Measurements from ENCODE around the gene MDM2. TPM values are rescaled to one million over a fixed set of nuclear protein-coding genes. Genes with fewer than 3 reads are reported as not detected.

The MDM2 gene
- total and polyA plus RNA-seq, 9 of the 15 experiments (the other 6 are each of a cell fraction or from before 2014, with no cell fraction given): 13.6 to 100 (median 49.0) TPM

- TF ChIP-seq BACH1 (tag; IDR thresholded peaks at IDR 0.05) (no peak), ZNF444 (CRISPR knock-in tag; IDR thresholded peaks at IDR 0.05) (no peak), DACH1 (IDR thresholded peaks at IDR 0.05; ENCODE audit: partially characterized antibody) (peak; percentile 92), POLR2A (conservative IDR thresholded peaks at IDR 0.05) (peak; percentile 89), ZNF212 (CRISPR knock-in tag; IDR thresholded peaks at IDR 0.05) (no peak), RBM39 (optimal IDR thresholded peaks at IDR 0.05; ENCODE audit: low read depth, low read length) (no peak), ZNF253 (CRISPR knock-in tag; conservative IDR thresholded peaks at IDR 0.05) (no peak), EHMT2 (IDR thresholded peaks at IDR 0.05) (no peak), TEAD2 (tag; IDR thresholded peaks at IDR 0.05) (no peak)
These were observed at the start of gene MDM2 (continued) for GRCh38 chr12:68807576-68808387.

DNA sequence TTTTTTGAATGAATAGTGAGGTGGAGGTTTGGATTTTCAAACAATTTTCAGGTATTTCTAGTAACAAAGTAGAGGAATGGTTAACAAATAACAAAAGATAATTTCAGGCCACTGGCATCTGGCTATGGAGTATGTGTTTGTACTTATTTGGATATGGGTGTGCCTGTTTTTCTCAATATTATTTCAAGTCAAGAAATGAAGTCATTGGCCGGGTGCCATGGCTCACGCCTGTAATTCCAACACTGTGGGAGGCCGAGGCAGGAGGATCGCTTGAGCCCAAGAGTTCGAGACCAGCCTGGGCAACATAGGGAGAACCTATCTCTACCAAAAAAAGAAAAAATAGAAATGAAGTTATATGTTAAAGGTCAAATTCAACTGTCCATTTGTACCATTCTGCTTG is 48.1 kb upstream of the MDM2 start:
- Histone ChIP-seq H3K79me2 (ENCODE audit: control insufficient read depth, insufficient read depth, low read length) (no peaks in the 10 kb centered on the region), H3K27me3 (ENCODE audit: control insufficient read depth in 2 of 2, insufficient read depth in 2 of 2, low read length in 2 of 2) (no peaks in the 10 kb centered on the region), H3K9me1 (ENCODE audit: control insufficient read depth, insufficient read depth, low read length) (no peaks in the 10 kb centered on the region), H3K4me1 (replicated peaks in 1 of 2; ENCODE audit: control insufficient read depth in 2 of 2, insufficient read depth in 2 of 2, low read length in 2 of 2) (no peaks in the 10 kb centered on the region), H3K4me3 (no peak overlapping the region), H3K4me2 (ENCODE audit: insufficient read depth, low read length) (no peak overlapping the region), H3K27ac (ENCODE audit: extremely low read depth, low read depth, low read length) (no peak overlapping the region), H3K9me3 (replicated peaks; ENCODE audit: control insufficient read depth, insufficient read depth, low read depth, low read length) (no peaks in the 10 kb centered on the region; the same call in 1 of the 2 replicates), H4K20me1 (replicated peaks; ENCODE audit: control insufficient read depth, insufficient read depth, low read length) (no peaks in the 10 kb centered on the region), H3K36me3 (ENCODE audit: control insufficient read depth, insufficient read depth, low read length) (peaks cover 33% of the 10 kb centered on the region), H3K9ac (ENCODE audit: insufficient read depth in 1 of 2, low read depth in 2 of 2, low read length in 2 of 2) (no peak overlapping the region), H2AFZ (ENCODE audit: low read depth, low read length) (no peak overlapping the region)
- no peak for TF ChIP-seq HNRNPL (IDR thresholded peaks at IDR 0.05; ENCODE audit: low read depth, low read length)
- TF ChIP-seq ZNF347 (CRISPR knock-in tag; IDR thresholded peaks at IDR 0.05; ENCODE audit: low read depth): no peak
- TF ChIP-seq RAD21 (CRISPR knock-in tag; conservative IDR thresholded peaks at IDR 0.05 in 1 of 2, IDR thresholded peaks at IDR 0.05 in 1 of 2): no peak
- no peak for TF ChIP-seq DNMT1 (IDR thresholded peaks at IDR 0.05)
- TF ChIP-seq STAT6 (CRISPR knock-in tag; IDR thresholded peaks at IDR 0.05): no peak
- no peak for TF ChIP-seq YBX1 (IDR thresholded peaks at IDR 0.05)
- 96% methylated on average over 5 of the region's 5 CpGs for WGBS (ENCODE audit: insufficient coverage, low coverage, missing lambda C conversion rate)
- ChIA-PET POLR2A (interaction anchor here (0.8 to 1.4 kb wide), 2 partner anchors 12 to 68 kb away, joined by 3 read pairs; no protein-coding TSS in a partner anchor), CTCF (ENCODE audit: low intra/inter-chr PET ratio) (interaction anchor here (0.5 kb wide), 1 partner anchor 91 kb away, joined by 3 read pairs; no protein-coding TSS in a partner anchor)
- in situ Hi-C loops (cut with MboI) (no loop called here), intact Hi-C loops (cut with micrococcal nuclease) (no loop called here)
- ATAC-seq: no peak
- no TSS peak for BruUV-seq (replicated peaks)
- no peak for FAIRE-seq
- no peak for DNase-seq (ENCODE audit: extremely low read depth in 1 of 4, low spot score in 3 of 4)

Measured in K562 (cell line).